Eye (tissue), 1 donor: Measurements from ENCODE around the gene RUNX2.

Source experiments
- DNase-seq: peaks from one replicate; pipeline ENCODE4 v3.0.0-alpha.2; 2015

The RUNX2 gene

DNA sequence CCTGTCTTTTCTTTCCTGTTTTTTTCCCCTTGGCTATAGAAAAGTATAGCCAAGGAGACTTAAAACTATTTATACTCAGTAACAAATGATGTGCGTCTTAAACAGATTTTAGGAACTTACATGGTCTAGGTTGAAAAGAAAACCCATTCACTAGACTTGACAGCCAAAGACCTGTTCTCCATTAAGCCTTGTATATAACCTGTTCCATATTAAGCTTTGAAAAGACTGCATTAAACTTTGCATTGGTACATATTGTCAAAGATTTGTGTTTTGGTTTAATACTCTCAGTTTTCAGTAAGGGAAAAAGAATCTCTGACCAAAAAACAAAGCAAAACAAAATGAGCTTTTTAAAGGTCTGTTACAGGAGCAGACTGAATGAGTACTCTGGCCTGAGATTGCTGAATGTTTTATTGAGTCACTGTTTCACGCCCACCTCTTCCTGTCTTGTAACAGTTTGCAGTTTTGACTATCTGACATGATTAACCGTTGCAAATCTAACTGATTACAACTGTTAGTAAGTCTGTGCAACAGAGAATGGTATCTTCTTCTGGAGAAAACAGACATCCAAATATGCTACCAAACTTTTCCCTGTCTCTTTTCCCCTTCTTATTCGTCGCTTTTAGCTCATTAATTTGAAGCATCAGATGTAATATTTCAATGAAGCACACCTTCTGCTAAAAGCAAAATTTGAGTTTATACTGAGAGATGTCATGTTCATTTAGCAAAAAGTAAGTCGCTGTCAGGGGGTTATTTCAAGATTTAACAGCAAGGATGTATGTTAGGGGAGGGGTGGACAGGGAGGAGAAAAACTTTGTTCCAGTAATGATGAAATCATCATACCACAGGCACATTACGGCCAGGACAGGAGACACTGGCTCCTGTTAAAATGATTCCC lies 108.7 kb downstream of the RUNX2 start:
- DNase-seq, result no peak

DNA sequence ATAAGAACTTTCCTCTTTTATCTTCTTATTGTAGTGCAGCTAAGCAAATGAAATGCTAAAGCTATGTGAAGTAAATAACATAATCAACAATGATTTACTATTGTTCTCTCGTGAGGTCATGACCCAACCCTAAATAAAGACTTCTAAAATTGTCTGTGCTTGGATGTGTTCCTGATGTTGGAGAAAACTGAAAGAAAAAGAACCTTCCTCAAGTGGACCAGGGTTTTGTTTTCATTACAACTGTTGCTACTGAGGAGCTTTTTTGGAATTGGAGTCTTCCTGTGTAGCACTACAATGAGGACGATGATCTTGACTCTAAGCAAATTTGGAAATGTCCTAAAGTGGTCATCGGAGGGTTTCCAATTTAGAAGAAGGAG lies 109.3 kb downstream of the RUNX2 start:
- no peak for DNase-seq

DNA sequence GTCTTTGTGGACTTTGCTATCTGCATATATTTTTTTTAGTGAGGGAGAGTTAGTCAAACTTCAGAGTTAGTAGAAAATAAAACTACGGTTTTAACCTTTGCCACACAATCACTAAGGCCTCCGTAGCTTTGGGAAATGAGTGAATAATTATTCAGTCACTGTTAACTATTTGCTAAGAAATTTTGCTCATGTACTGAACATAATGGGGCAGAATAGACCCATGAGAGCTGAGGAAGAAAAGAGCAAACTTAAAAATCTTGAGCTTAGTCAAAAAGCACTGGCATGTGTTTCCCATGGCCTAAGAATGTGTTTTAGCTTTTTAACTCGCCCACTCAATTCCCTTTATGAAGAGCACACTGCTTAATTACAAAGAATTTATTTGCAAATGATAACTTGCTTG lies 110.0 kb downstream of the RUNX2 start:
- no peak for DNase-seq

DNA sequence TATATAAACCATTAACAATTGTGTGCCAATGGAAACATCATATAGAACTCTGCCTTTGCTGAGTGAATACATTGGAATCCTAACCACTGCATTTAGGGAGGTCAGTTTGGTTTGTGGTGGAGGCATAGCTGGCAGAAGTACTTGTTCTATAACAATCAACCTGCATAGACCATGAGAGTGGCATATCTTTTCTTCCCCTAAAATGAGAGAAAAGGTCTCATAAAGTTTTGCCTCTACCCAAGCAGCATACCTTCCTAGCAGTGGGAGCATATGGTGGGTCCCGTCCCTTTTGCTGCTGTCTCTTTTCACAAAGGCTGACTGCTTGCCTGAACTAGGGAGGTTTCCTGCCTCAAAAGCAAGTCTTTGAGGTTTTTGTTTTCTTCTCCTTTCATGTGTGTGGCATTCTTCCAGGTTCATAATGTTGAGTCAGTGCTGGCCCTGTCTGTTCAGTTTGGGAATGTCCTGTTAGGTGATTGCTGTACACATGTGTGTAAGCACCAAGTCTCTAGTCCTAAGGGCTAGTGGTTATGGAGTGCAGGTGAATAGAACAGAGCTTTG lies 110.8 kb downstream of the RUNX2 start:
- DNase-seq, result no peak

DNA sequence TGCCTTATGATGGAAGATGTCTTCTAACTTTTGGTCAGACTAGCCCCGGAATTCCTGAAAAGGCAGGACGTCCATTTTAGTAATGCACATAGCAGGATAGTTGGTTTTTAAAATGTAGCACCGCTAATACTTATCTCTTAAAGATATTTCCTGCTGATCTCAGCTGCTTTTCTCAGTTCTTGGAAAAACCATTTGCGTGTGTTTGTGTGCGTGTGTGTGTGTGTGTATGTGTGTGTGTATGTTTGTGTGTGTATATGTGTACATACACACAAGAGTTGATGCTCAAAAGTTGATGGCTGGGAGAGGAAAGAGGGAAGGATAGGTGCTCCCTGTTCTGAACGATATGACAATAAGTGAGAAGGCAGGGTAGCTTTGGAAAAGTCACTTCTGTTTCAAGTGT lies 111.3 kb downstream of the RUNX2 start:
- DNase-seq, result no peak

DNA sequence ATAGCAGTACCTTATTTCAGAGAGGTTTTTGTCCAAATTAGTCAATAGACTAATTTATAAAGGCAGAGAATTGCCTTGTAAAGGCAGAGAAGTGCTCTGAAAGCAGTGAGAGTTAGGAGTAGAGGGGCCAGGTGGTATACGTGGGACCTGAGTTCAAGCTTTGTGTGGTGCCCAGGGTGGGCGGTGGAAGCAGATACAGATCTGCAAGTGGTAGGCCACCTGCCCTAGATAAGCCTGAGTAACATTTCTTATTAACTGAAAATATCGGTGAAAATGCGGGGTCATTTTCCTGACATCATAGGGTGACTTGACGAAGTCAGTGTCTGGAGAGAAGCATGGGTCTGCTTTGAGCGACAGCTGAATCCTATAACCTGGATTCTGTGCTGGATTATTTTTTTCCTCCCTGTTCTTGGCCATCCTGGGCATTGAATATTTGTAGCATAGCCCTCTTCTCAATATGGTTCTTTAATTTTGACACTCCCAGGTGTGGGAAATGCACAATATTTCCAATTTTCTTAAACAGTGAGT lies 111.8 kb downstream of the RUNX2 start:
- DNase-seq, result no peak

DNA sequence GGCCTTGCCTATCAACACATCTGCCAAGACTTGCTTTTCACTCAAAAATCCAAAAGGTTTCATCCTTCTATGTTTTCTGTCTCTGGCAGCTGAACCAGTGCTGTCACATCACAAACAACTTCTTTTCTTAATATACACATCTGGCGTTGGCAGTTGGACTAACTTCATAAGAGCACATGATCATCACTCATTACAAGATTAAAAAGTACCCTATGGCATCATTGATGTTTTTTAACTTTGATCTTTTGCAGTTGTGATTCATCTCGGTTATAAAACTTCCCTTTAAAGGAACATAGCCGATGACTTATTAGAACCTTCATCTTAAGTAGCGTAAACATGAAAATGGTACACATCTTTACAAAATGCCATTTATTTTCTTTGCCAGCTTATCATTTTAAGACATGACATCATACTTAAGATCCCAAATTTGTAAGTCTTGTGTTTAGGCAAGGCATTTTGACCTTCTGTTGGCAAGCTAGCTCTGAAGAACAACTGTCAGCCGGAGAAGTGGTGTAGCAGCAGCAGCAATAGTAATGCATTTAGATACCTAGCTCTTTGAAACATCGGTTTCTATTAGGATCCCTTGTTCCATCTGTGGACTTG lies 113.8 kb downstream of the RUNX2 start:
- no peak for DNase-seq

DNA sequence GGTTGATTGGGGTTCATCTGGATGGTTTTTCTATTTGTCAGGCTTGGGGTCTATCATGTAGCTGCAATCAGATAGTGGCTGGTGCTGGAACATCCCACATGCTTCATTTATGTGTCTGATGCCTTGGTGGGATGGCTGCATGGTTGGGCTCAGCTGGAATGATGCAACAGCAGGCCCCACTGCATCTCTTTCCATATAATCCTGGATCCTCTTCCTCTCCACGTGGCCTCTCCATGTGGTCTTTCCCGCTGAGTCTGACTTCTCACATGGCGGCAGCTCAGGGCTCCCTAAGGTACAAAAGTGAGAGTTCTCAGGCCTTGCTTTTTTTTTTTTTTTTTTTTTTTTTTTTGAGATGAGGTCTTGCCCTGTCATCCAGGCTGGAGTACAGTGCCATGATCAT lies 114.6 kb downstream of the RUNX2 start:
- no peak for DNase-seq

DNA sequence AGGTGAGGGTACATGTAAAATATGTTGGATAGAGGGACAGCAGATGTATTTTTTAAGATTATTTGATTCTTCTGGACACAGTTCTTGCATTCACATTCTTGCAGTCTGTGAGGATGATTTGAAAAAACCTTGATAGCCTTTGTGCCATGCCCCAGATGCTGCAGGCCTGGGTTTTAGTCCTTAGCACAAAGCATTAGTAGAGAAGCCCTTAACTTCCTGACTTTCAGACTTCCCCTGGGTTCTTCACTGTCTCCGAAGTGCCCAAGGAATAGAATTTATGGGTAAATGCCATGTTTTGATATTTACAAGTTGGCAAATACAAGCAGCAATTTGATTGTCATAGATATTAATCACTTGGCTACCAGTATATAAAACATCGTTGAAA lies 117.2 kb downstream of the RUNX2 start:
- DNase-seq, result no peak

DNA sequence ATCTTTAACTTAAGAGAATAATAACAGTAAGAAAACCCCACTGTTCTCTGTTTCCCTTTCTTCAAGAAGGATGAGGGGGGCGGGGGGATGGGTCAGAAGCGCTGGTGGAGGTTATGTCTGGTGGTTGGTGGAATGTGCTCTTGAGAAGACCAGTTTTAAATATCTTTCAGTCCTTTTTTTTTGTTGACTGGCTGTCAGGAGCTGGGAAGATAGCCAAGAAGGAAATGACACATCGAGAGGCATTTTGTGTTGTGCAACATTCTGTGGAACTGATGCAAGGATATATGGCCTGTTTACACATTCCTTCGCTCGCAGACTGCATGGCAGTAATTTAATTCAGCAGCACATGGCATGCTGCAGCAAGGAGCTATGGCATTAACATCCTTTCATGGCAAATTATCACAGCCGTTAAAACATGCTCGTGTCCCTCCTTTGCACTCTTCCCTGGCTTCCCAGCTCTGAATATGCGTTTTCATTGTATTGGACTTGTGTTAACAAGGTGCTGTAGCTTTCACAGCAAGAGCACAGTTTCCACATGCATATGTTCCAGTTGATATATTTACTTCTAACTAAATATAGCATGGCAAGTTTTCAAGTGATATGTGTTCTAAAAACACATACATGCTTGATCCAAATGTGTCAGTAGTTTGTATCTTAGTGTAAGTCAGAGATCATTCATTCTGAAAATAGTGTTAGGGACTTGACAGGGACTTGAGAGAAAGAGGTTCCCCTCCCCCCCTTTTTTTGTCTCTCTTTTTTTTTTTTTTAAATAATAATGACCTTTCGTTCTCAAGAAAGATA lies 117.8 kb downstream of the RUNX2 start:
- DNase-seq, result peak; percentile 82

DNA sequence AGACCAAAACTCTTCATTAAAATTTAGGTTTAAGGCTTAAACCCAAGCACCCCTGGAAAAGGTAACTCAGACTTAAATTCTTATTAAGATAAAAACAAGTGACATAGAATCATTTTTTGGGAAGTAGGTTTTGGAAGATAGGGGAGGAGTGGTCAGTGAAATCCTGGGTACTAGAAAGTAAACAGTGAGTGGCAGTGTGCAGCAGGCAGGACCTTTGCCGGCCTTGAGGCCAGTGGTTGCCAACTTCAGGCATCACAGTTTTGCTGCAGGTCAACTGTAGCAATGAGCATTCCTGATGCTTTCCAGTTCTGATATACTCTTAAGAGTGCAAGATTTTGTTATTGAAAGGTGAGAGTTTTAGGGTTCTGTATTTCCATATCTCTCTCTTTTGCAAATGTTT lies 118.9 kb downstream of the RUNX2 start:
- DNase-seq, result no peak

DNA sequence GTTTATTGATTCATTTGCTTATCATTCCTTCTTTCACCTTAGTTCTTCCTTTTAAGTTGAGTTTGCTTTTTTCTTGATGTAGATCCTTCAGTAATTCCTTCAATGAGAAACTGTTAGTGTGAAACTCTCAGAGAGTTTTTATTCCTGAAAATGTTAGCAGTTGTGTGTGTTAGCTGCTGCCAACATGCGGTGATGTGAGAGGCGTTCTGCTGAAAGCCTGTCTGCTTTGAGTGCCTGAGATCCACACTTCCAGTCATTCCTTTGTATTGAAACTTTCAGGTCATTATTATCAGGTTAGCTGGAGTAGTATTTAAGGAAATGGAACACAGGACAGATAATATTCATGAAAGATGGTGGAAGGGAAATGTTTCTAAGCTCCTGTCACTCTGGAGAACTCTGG lies 119.6 kb downstream of the RUNX2 start:
- no peak for DNase-seq

DNA sequence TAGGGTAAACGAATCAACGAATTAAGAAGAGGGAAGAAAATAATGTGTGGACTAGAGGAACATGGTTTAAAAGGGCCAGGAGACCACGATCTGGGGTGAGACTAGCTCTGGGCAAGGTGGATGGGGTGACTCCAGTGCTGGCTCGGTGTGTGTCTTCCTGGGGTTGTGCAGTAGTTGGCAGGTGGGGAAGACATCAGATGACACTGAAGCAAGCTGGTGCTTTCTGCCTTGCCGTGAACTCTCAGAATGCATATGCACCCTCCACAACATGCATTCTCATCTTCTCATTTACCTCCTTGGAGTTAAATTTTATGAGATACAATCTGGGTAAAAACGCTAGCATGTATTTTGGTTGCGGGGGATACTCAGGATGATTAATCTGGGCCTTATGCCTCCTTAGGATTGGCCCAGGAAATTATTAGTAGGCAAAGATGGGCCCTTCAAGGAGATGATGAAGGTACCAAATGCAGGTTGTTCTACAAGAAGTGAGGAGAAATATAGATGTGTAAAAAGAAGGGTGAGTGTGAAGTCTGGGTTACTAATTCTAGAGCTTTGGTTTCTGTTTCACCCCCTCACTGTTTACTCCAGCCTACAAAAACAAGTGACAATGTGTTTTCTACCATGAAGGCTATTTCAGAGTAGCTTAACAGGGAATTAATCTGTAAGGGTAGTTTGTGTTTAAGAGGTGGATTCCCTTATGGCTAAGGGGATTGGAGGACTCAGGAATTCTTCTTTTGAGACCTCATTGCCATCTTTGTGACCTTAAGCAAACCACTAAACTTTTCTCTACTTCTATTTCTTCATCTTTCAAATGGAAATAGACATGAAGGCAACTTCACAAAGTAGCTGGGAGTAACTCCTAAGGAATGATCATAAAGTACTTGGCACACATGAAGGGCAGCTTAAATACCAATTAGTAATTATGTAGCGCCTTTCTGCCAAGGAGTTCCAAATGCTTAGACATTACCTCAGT lies 120.6 kb downstream of the RUNX2 start:
- DNase-seq, result no peak

DNA sequence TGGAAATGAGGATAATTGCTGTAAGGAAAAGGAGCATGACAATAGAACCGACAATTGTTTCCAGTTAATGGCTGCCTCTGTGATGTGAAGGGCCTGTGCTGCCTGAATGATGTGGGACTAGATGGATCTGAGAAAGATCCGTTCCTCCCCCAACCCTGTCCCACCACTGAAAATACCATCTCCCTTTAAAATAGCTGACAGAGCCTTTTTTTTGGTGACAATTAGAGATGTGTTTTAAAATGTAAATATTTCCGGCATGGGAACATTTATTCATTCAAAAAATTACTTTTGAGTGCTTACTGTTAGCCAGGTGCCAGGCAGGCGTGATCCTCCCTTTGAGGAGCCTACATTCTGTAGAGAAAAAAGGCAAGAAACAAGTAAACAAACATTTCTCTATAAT lies 122.0 kb downstream of the RUNX2 start:
- DNase-seq, result no peak

DNA sequence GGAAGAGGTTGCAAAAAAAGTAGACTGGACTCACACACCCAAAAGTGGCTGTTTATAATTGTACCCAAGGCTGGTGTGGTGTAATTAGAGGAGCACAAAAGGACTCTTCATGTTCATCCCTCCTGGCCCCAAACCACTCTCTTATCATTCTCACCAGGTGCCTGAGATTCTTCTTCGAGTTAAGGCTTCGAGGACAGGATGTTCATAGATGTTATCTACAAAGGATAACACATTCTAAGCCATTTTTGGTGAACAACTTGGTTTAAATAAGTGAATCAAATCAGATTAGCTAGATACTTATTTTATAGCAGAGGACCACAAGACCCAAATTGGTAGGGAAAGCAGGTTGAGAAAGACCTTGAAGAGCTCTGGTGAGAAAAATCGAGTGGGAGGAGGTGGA lies 122.7 kb downstream of the RUNX2 start:
- DNase-seq, result no peak

DNA sequence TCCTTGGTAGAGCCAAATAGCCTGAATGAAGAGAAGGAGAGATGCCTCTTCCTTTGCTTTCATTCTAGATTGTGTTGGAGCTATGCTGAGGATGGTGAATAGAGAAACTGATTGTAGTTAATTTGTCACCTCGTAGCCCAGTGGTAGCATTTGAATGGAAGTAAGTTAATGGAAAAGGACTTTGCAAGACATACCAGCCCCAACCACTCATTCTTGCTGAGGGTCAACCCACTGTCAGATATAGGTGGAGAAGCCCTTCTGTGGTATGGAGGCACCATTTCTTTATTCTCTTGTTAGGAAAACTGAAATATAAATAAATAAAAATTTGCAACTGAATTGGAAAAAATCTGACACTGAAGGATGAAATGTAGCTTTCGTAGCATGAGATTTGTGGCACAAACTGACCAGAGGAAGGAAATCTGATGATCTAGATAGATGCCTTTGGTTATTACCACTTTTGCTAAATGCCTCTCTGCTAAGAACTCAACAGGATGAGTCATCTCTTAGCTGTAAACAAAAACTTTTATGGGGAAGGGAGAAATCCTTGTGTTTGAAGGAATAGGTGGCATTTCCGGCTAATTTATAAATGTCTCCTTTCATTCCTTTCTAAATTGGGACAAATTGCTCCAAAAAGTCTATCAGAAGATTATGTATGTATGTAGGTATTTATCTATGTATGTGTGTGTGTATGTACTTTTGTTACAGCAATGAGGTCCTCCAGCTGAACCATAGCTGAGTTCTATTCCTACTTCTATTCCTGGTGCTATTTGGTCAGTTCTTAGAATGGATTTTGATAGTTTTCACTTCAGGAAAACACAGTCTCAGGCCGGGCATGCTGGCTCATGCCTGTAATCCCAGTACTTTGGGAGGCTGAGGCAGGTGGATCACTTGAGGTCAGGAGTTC lies 126.1 kb downstream of the RUNX2 start:
- DNase-seq, result no peak

DNA sequence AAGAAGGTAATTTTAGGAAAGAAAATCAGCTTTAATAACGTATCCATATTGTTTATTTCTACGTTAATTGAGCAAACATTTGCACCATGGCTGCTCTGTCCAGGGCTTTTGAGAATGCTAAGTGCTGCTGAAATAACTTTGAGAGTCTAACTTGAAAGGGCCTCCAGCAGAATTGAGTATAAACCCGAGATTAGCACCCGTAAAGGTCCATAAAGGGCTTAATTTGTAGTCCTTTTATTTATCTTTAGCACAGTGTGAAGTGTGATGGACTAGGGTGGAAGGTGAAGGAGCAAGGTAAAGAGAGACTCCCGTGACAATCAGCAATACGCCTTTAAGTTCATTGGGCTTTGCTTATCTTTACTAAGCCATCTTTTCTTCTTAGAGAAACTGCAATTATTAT lies 127.3 kb downstream of the RUNX2 start:
- no peak for DNase-seq

DNA sequence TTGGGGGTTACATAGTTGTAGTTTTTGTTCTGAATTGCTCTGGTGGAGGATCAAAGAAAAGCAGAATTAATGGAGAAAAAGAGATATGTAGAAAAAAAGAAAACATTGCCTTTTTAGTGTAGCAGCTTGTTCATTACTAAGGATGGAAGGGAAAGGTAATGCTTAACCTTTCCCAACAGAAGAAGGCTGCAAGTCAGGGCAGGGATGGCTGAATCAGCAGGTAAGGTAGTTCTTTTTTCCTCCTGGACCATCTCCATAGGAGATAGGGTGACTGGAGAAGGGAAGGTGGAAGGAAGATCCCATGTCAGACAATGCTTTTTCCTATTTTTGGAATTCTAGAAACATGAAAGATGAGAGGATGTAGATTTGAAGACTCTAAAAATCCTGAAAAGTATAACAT lies 129.0 kb downstream of the RUNX2 start:
- no peak for DNase-seq

DNA sequence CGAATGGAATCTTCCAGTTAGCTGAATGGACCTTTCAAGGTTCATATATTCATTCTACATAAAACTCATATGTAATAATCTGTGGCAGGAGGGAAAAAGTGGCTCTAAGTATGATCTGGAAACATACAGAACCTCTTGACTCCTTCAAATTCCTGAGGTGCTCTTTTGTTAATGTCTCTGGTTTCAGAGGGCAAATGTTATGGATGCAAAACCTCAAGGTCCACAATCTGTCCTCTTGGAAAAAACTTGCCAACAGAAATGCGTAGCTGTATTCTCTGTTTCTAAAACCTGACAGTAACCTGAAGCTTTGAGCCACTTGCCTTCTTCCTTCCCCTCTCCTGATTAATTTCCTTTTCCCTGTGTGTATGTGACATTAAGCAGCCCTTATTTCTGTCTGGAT lies 130.5 kb downstream of the RUNX2 start:
- no peak for DNase-seq

DNA sequence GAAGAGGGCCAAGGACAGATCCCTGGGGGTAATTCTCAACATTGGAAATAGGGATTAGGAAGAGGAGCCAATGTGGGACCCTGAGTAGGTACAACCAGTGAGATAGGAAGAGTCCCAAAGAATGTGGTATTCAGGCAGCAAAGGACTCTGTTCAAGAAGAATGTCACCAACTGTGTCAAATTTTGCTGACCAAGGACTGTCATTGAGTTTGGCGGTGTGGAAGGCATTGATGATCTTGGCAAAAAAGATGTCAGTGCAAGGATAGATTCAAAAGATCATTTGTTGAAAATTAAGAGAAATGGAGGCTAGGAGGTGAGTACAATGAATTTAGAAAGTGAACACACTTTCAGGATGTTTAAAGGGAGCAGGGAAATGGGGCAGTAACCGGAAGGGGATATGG lies 132.0 kb downstream of the RUNX2 start:
- no peak for DNase-seq

DNA sequence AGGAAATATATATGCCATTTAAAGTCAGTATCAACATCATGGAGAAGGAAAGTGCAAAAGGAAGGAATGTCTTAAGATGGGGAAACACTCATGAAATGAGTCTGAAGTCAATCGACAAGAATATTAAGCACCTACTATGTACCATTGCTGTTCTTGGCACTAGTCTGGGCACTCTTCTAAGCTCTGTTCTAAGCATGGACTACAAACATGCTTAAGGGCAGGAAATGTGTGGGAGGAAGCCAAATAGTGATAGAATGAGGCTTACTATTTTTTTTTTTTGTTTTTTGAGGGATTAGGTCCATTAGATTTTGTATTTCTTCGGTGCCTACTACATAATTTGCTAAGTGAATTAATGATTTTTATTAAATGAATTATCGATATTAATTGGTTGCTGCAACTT lies 133.4 kb downstream of the RUNX2 start:
- DNase-seq, result no peak
